ENCODE data around the gene CPNE6. TPM values are rescaled to one million over a fixed set of nuclear protein-coding genes. Genes with fewer than 3 reads are reported as not detected.

The CPNE6 gene
- total RNA-seq, 4 donors from 2014 or later, result not detected

DNA sequence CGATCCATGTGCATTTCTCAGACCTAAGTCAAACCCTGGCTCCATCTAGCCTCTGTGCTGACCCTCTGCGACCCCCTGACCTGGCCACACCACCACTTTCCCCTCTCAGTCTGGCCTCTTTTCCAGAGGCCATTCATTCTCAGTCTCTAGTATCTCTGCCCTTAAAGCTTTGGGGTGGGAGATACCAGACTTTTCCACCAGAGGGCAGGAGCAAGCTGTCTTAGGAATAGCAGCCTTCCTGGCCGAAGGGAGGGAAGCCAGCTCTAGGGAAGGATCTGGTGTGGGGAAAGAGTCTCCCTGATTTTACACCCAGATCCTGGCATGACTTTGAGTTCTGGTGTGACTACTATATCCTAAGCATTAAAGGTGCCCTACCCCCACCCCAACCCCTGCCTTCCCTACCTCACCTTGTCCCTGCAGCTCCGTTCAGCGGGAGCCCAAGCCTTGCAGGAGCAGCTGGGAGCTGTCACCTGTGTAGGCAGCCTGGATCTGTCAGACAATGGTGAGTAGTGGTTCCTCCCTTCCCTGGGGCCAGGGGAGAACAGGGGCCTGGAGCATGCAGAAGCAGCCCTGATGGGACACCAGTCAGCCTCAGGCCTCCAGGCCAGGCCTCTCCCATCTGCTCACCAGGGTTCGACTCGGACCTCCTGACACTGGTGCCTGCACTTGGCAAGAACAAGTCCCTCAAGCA is 13.0 kb upstream of the CPNE6 start:
- H3K27ac ChIP-seq, result no peak overlapping the region
- in situ Hi-C loops (cut with MboI; ENCODE audit: low sequenced_read_pairs in 4 of 4) (loop anchor here in 2 of 4 donors (5.0 kb wide), 3 partner anchors 34 to 104 kb away; partner anchors contain the start of genes IRF9 (in 1 of the 2) and PCK2 (in 1 of the 2)), intact Hi-C loops (cut with DNase I; ENCODE audit: low total_unique reads) (loop anchor here (1.0 to 2.0 kb wide), 3 partner anchors 32 to 102 kb away; partner anchors contain the start of gene IRF9)
- DNase-seq (peak; percentile 58 to 60), ATAC-seq (peak; percentile 93 to 96)
- peaks cover 0 to 3% (median 0%) of the 10 kb centered on the region in 3 donors for H3K27me3 ChIP-seq
- no peak overlapping the region for H3K4me3 ChIP-seq
- H3K36me3 ChIP-seq, result no peaks in the 10 kb centered on the region
- no peaks in the 10 kb centered on the region for H3K4me1 ChIP-seq
- no peak for TF ChIP-seq POLR2A (IDR thresholded peaks at IDR 0.05)
- peak; percentile 74 to 95 (median 88) for TF ChIP-seq CTCF (IDR thresholded peaks at IDR 0.05 in 4 of 5, conservative IDR thresholded peaks at IDR 0.05 in 1 of 5)
- H3K9me3 ChIP-seq, result no peaks in the 10 kb centered on the region

GRCh38 chr14:24058951-24059475 is 12.3 kb upstream of the CPNE6 start:
- no peak for DNase-seq
- no peaks in the 10 kb centered on the region for H3K4me1 ChIP-seq
- no peaks in the 10 kb centered on the region for H3K9me3 ChIP-seq
- H3K27me3 ChIP-seq, result peaks cover 0 to 3% (median 0%) of the 10 kb centered on the region in 3 donors
- no peak overlapping the region for H3K27ac ChIP-seq
- no peaks in the 10 kb centered on the region for H3K36me3 ChIP-seq
- intact Hi-C loops (cut with DNase I; ENCODE audit: low total_unique reads) (loop anchor here (1.0 to 2.0 kb wide), 3 partner anchors 31 to 102 kb away; partner anchors contain the start of gene IRF9), in situ Hi-C loops (cut with MboI; ENCODE audit: low sequenced_read_pairs in 4 of 4) (loop anchor here in 2 of 4 donors (5.0 kb wide), 3 partner anchors 33 to 103 kb away; partner anchors contain the start of genes IRF9 (in 1 of the 2) and PCK2 (in 1 of the 2))
- no peak overlapping the region for H3K4me3 ChIP-seq
- TF ChIP-seq POLR2A (IDR thresholded peaks at IDR 0.05) (no peak), CTCF (IDR thresholded peaks at IDR 0.05 in 4 of 5, conservative IDR thresholded peaks at IDR 0.05 in 1 of 5) (no peak)
- ATAC-seq, result no peak

DNA sequence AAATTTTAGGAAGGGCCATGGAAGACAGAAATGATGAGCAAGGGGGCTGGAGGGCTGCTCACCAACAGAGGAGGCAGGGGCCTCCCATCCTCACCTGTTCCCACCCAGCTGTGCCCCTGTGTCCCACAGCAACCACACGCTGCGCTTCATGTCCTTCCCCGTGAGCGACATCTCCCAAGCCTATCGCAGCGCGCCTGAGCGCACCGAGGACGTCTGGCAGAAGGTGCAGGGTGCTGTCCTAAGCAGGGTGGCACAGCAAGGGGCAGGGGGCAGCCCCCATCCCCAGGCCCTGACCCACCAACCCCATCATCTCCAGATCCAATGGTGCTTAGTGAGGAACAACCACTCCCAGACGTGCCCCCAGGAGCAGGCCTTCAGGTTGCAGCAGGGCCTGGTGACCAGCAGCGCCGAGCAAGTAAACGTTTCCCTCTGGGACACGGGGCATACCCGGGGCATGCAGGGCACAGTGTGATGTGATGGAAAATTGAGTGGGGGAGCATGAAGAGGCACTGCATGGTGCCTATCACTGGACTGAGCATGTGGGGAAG is 11.4 kb upstream of the CPNE6 start:
- DNase-seq, result no peak
- no peak overlapping the region for H3K27ac ChIP-seq
- ATAC-seq, result no peak
- TF ChIP-seq POLR2A (IDR thresholded peaks at IDR 0.05), result no peak
- no peak for TF ChIP-seq CTCF (IDR thresholded peaks at IDR 0.05 in 4 of 5, conservative IDR thresholded peaks at IDR 0.05 in 1 of 5)
- in situ Hi-C loops (cut with MboI; ENCODE audit: low sequenced_read_pairs in 4 of 4) (loop anchor here in 2 of 4 donors (5.0 kb wide), 3 partner anchors 32 to 102 kb away; partner anchors contain the start of genes IRF9 (in 1 of the 2) and PCK2 (in 1 of the 2)), intact Hi-C loops (cut with DNase I; ENCODE audit: low total_unique reads) (loop anchor here (2.0 kb wide), 1 partner anchor 101 kb away; the partner anchor contains the start of gene IRF9)
- no peaks in the 10 kb centered on the region for H3K36me3 ChIP-seq
- no peaks in the 10 kb centered on the region for H3K4me1 ChIP-seq
- no peaks in the 10 kb centered on the region for H3K9me3 ChIP-seq
- no peak overlapping the region for H3K4me3 ChIP-seq
- H3K27me3 ChIP-seq, result peaks cover 0 to 2% (median 0%) of the 10 kb centered on the region in 3 donors

DNA sequence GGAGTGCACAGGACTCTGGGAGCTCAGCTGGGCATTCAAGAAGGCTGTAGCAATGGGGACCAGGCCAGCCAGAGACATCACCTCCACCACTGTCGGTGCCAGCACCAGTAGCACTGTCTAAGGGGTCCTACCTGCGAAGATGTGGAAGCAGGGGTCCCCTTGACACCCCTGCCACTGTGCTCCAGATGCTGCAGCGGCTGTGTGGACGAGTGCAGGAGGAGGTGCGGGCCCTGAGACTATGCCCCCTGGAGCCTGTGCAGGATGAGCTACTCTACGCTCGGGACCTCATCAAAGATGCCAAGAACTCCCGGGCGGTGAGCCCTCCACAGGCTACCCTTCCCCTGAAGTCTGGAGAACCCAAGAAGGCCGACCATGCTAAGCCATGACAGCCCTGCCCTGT is 10.9 kb upstream of the CPNE6 start:
- no peak for ATAC-seq
- TF ChIP-seq CTCF (IDR thresholded peaks at IDR 0.05 in 4 of 5, conservative IDR thresholded peaks at IDR 0.05 in 1 of 5), result no peak
- TF ChIP-seq POLR2A (IDR thresholded peaks at IDR 0.05), result no peak
- no peak overlapping the region for H3K4me3 ChIP-seq
- no peak overlapping the region for H3K27ac ChIP-seq
- H3K27me3 ChIP-seq, result no peaks in the 10 kb centered on the region
- no peaks in the 10 kb centered on the region for H3K36me3 ChIP-seq
- no peaks in the 10 kb centered on the region for H3K9me3 ChIP-seq
- DNase-seq, result no peak
- intact Hi-C loops (cut with DNase I; ENCODE audit: low total_unique reads), result no loop called here
- in situ Hi-C loops (cut with MboI; ENCODE audit: low sequenced_read_pairs in 4 of 4), result no loop called here
- H3K4me1 ChIP-seq, result no peaks in the 10 kb centered on the region
